GM12878 (cell line): ENCODE data around the gene ZFPM1.

ENCODE experiments used
- EGR1 ChIP-seq, 2 experiments: IDR thresholded peaks; 1 replicate in 1 of 2; 2 replicates in 1 of 2; pipeline ENCODE4 v1.6.1; 2011 to 2012; ENCODE audit warnings: low read depth in 2 of 2, low read length in 2 of 2, borderline replicate concordance in 1 of 2, mild to moderate bottlenecking in 1 of 2, moderate library complexity in 1 of 2
- JUND ChIP-seq: IDR thresholded peaks from 2 replicates; pipeline ENCODE4 v1.6.1; 2012; ENCODE audit warnings: low read depth, mild to moderate bottlenecking, low read length, improper control_type of control experiment, moderate library complexity
- MXI1 ChIP-seq: fragments of 150-350 bp; IDR thresholded peaks from 2 replicates; pipeline ENCODE4 v1.6.1; 2011; ENCODE audit warnings: low read depth, mild to moderate bottlenecking, inconsistent platforms, low read length, improper control_type of control experiment
- RBBP5 ChIP-seq: fragments of 200-600 bp; sonication (generic); conservative IDR thresholded peaks from 2 replicates; pipeline ENCODE4 v1.6.1; 2016
- SPI1 ChIP-seq: IDR thresholded peaks from 2 replicates; pipeline ENCODE4 v1.6.1; 2011; ENCODE audit warnings: low read depth, mild to moderate bottlenecking, low read length, moderate library complexity, borderline replicate concordance; ENCODE audit not compliant: insufficient read depth

DNA sequence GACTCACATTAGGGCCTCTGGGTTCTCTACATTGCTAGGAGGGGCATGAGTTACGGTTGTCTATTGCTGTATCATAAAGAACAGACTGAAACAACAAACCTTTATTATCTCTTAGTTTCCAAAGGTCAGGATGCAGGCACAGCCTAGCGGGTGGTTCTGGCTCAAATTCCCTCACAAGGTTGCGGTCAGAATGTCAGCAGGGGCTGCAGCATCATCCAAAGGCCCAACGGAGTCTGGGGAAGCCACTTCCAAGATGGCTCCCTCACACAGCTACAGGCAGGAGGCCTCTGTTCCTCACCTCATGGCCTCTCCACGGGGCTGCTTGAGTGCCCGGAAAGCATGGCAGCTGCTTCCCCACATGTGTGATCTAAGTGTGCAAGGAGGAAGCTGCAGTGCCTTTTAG is 29.6 kb upstream of the ZFPM1 start:
- no peak for TF ChIP-seq MXI1
- no peak for TF ChIP-seq RBBP5
- no peak for TF ChIP-seq EGR1 (IDR thresholded peaks at IDR 0.05; ENCODE audit: borderline replicate concordance in 1 of 2, low read depth in 2 of 2, low read length in 2 of 2)
- no peak for TF ChIP-seq SPI1
- TF ChIP-seq JUND = no peak
